Upper lobe of right lung (tissue), 1 donor: Measurements from ENCODE around the gene SUCNR1. TPM values are rescaled to one million over a fixed set of nuclear protein-coding genes. Genes with fewer than 3 reads are reported as not detected.

Experiments used
- ATAC-seq: fragments of 200-7000 bp; cut with Tn5 transposase; one replicate; pipeline ENCODE4 v1.9.1; 2020; ENCODE audit warnings: mild to moderate bottlenecking, moderate library complexity
- DNase-seq: peaks from one replicate; pipeline ENCODE4 v3.0.0-alpha.2; 2020
- H3K27ac ChIP-seq: fragments of 200-600 bp; one replicate; pipeline ENCODE4 v1.8.0; 2022
- H3K27me3 ChIP-seq: fragments of 200-600 bp; one replicate; pipeline ENCODE4 v1.8.0; 2022; ENCODE audit warnings: mild to moderate bottlenecking
- H3K36me3 ChIP-seq: fragments of 200-600 bp; one replicate; pipeline ENCODE4 v1.8.0; 2022
- H3K4me1 ChIP-seq: fragments of 200-600 bp; one replicate; pipeline ENCODE4 v1.8.0; 2022
- H3K4me3 ChIP-seq: fragments of 200-600 bp; one replicate; pipeline ENCODE4 v1.8.0; 2022; ENCODE audit warnings: mild to moderate bottlenecking
- H3K9me3 ChIP-seq: fragments of 200-600 bp; one replicate; pipeline ENCODE4 v1.8.0; 2022
- intact Hi-C: fragments of 100-400 bp; cut with DNase I; formaldehyde crosslinking; loops from one replicate; pipeline ENCODE4 v1.11.0; 2022
- total RNA-seq: library from RNA; stranded (reverse); fragmentation: NEBNext Ultra II Directional; extraction: Animal tissue kit (Norgen Biotek cat#: 25700); gene quantifications from one replicate; pipeline ENCODE4 v1.2.1, GENCODE V29; 2021
- TF ChIP-seq, protein P1 (sequence below): fragments of 200-600 bp; IDR thresholded peaks from one replicate; pipeline ENCODE4 v1.8.0; 2022; ENCODE audit warnings: antibody characterized with exemption
- donor health status: DM: no; HTN: yes; CAD: no; lungs with severe emphysema.

Gene SUCNR1
- total RNA-seq, 1 donor from 2014 or later, result 2.7 TPM

DNA sequence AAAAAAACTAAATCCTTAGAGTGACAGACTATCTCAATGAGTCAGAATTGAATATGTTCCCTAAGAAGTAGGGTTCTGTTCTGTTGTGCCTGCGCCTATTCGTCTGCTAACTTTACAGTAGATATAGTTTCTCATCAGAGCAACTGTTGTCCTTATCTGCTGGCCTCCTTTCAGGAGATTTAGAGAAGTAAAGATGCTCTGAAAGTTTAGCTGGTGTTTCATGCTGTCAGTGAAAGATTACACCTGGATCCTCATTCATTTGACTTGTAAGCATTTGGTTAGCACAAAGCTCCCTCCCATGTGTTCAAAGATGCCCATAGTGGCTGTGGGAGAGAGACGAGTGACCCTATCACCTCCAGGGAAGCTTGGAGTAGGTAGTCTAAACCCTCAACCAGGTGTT, 35.0 kb downstream of the SUCNR1 start:
- Histone ChIP-seq H3K36me3 (no peaks in the 10 kb centered on the region), H3K27ac (no peak overlapping the region), H3K4me1 (no peaks in the 10 kb centered on the region), H3K4me3 (no peak overlapping the region), H3K9me3 (no peaks in the 10 kb centered on the region), H3K27me3 (no peaks in the 10 kb centered on the region)
- ATAC-seq (no peak), DNase-seq (no peak)
- intact Hi-C loops, result no loop called here
- TF ChIP-seq, protein P1, sequence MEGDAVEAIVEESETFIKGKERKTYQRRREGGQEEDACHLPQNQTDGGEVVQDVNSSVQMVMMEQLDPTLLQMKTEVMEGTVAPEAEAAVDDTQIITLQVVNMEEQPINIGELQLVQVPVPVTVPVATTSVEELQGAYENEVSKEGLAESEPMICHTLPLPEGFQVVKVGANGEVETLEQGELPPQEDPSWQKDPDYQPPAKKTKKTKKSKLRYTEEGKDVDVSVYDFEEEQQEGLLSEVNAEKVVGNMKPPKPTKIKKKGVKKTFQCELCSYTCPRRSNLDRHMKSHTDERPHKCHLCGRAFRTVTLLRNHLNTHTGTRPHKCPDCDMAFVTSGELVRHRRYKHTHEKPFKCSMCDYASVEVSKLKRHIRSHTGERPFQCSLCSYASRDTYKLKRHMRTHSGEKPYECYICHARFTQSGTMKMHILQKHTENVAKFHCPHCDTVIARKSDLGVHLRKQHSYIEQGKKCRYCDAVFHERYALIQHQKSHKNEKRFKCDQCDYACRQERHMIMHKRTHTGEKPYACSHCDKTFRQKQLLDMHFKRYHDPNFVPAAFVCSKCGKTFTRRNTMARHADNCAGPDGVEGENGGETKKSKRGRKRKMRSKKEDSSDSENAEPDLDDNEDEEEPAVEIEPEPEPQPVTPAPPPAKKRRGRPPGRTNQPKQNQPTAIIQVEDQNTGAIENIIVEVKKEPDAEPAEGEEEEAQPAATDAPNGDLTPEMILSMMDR, result no peak

DNA sequence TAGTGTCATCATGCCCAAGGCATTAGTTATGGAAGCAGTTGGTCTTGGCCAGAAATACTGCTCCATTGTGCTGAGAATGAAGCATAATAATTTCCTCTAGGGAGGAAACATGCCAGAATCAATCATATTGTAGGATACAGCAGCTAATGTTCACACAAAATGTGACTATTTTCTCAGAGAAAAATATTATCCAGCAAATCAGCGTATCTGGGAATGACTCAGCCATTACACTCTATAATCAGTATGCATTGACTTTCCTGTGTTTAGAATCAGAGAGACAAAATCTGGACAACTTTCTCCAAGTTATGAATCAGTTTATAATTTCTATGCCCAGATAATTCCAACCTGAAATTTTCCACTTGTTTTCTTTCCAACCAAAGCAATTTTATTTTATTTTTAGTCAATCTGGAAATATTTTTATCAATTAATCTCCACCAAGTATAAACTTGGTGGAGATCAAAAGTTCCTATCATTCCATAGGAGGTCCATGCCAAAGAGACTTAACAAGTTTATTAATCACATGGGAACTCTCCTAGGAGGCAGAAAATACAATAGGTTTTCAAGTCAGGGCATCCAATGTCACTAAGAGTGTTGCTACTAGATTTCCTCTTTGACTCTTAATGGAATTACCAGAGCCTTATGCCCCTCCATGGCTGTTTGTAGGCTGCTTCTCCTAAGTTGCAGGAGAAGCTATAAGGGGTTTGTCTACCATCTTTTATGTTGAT, 36.4 kb downstream of the SUCNR1 start:
- no peaks in the 10 kb centered on the region for H3K9me3 ChIP-seq

DNA sequence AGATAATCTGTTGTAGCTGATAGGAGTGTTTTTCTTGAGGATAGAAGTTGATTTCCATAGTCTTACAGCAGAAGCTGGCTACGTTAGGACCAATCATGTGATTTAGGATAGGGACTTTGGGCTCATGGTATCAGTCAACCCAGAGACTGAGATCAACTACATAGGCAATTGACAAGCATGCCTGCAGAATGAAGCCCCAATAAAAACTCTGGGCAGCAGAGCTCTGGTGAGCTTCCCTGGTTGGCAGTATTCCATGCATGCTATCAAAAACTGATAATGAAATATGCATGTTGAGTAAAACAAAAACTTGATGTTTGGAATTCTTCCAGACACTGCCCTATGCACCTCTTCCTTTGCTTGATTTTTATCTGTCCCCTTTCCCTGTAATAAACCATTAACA, 38.0 kb downstream of the SUCNR1 start:
- Histone ChIP-seq H3K36me3 (no peaks in the 10 kb centered on the region), H3K27me3 (no peaks in the 10 kb centered on the region), H3K9me3 (no peaks in the 10 kb centered on the region), H3K4me1 (no peaks in the 10 kb centered on the region), H3K27ac (no peak overlapping the region), H3K4me3 (no peak overlapping the region)
- TF ChIP-seq, protein P1, result no peak
- intact Hi-C loops, result loop anchor here (10.0 kb wide), 1 partner anchor 467 kb away; no protein-coding TSS in a partner anchor
- ATAC-seq (no peak), DNase-seq (no peak)

More for the DNA sequence above, 36.4 kb downstream of the SUCNR1 start:
- H3K4me3 ChIP-seq, result no peak overlapping the region
- H3K36me3 ChIP-seq, result no peaks in the 10 kb centered on the region
- intact Hi-C loops, result loop anchor here (10.0 kb wide), 1 partner anchor 465 kb away; no protein-coding TSS in a partner anchor
- no peaks in the 10 kb centered on the region for H3K27me3 ChIP-seq
- no peaks in the 10 kb centered on the region for H3K4me1 ChIP-seq
- no peak for DNase-seq
- no peak overlapping the region for H3K27ac ChIP-seq
- TF ChIP-seq, protein P1, result no peak
- ATAC-seq, result no peak

DNA sequence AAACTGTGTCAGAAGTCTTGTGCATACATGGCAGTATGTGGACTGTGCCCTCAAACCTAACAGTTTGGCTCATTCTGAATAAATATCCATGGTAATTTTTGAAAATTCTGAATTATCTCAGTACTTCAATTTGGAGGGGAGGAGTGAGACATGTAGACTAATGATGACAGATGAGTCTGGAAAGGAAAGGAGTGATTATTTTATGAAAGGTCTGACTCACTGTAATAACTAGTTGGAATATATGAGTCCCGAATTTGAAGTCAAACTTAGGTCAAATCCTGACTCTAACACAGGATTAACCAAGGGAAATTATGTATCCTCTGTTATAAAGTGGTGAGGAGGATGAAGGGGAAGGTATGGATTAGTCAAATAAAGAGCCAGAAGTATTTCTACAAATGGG, 38.6 kb downstream of the SUCNR1 start:
- Histone ChIP-seq H3K4me1 (no peaks in the 10 kb centered on the region), H3K27me3 (no peaks in the 10 kb centered on the region), H3K4me3 (no peak overlapping the region), H3K36me3 (no peaks in the 10 kb centered on the region), H3K27ac (no peak overlapping the region), H3K9me3 (no peaks in the 10 kb centered on the region)
- no peak for ATAC-seq
- DNase-seq, result no peak
- intact Hi-C loops, result loop anchor here (10.0 kb wide), 1 partner anchor 467 kb away; no protein-coding TSS in a partner anchor
- TF ChIP-seq, protein P1, result no peak

DNA sequence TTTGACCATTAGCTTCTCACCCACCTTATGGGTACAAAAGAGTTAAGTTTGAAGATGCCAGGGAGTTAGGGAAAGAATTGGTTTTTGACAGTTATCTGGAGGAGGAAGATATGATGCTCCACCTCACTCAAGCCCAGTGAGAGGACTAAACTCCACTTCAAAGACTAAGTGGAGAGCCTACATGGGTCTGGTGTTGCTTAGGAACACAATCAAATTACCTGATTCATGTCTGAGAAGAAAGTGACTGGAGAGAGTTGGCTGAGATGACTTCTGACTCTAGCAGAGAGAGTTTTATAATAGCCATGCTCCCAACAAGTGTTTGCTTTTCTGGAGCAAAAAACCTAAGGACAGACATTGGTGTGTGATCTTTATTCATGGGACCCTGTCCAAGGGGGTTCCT, 43.3 kb downstream of the SUCNR1 start:
- DNase-seq (no peak), ATAC-seq (no peak)
- no peaks in the 10 kb centered on the region for H3K36me3 ChIP-seq
- H3K27me3 ChIP-seq, result no peaks in the 10 kb centered on the region
- H3K4me3 ChIP-seq, result no peak overlapping the region
- H3K27ac ChIP-seq, result no peak overlapping the region
- intact Hi-C loops, result loop anchor here (10.0 kb wide), 1 partner anchor 472 kb away; no protein-coding TSS in a partner anchor
- H3K4me1 ChIP-seq, result no peaks in the 10 kb centered on the region
- TF ChIP-seq, protein P1, result no peak
- no peaks in the 10 kb centered on the region for H3K9me3 ChIP-seq
